SU-DHL-6 (cell line): ENCODE results near the gene SNRPD3.

Experiments
- H2AFZ ChIP-seq: fragments of 200-600 bp; sonication (generic); 2 replicates; pipeline ENCODE4 v1.6.1; 2014; ENCODE audit warnings: low read depth, mild to moderate bottlenecking, moderate library complexity, mixed read lengths, antibody characterized with exemption, low read length; ENCODE audit not compliant: severe bottlenecking
- H3F3A ChIP-seq: fragments of 200-600 bp; shearing (Covaris generic); 2 replicates; pipeline ENCODE4 v1.6.0; 2016; ENCODE audit warnings: antibody characterized with exemption, mild to moderate bottlenecking; ENCODE audit not compliant: insufficient read depth
- H3K27ac ChIP-seq: fragments of 200-600 bp; sonication (generic); 2 replicates; pipeline ENCODE4 v1.5.1; 2016; ENCODE audit warnings: low read depth, mild to moderate bottlenecking, low read length, moderate library complexity, mixed read lengths
- H3K27me3 ChIP-seq: fragments of 200-600 bp; sonication (generic), shearing (Covaris generic); 2 replicates; pipeline ENCODE4 v1.6.0; 2014; ENCODE audit warnings: mild to moderate bottlenecking, low read length
- H3K36me3 ChIP-seq: fragments of 200-600 bp; sonication (generic); 2 replicates; pipeline ENCODE4 v1.6.1; 2014; ENCODE audit warnings: mild to moderate bottlenecking, low read length, mixed read lengths
- H3K4me2 ChIP-seq: fragments of 300-600, 200-600 bp; shearing (Covaris generic), sonication (generic); 2 replicates; pipeline ENCODE4 v1.6.0; 2014; ENCODE audit warnings: low read length, low read depth, mild to moderate bottlenecking; ENCODE audit not compliant: poor library complexity, severe bottlenecking
- H3K4me3 ChIP-seq: fragments of 200-600 bp; sonication (generic); 2 replicates; pipeline ENCODE4 v1.5.1; 2014; ENCODE audit warnings: antibody characterized with exemption, low read length, mild to moderate bottlenecking, mixed read lengths; ENCODE audit not compliant: insufficient read depth, poor library complexity, severe bottlenecking
- H3K79me2 ChIP-seq: fragments of 200-600 bp; sonication (generic); 2 replicates; pipeline ENCODE4 v1.6.1; 2014; ENCODE audit warnings: mild to moderate bottlenecking, low read length, moderate library complexity; ENCODE audit not compliant: insufficient read depth
- H3K9ac ChIP-seq: fragments of 200-600 bp; sonication (generic); 2 replicates; pipeline ENCODE4 v1.7.0; 2014; ENCODE audit warnings: mild to moderate bottlenecking, low read length
- H3K9me2 ChIP-seq: fragments of 200-600 bp; sonication (generic); replicated peaks from 2 replicates; pipeline ENCODE4 v1.6.1; 2014; ENCODE audit warnings: low read length; ENCODE audit not compliant: insufficient read depth
- H3K9me3 ChIP-seq: fragments of 200-600 bp; sonication (generic); 2 replicates; pipeline ENCODE4 v1.6.1; 2014; ENCODE audit warnings: low read length, mixed read lengths; ENCODE audit not compliant: insufficient read depth
- H4K20me1 ChIP-seq: fragments of 200-600 bp; sonication (generic); 2 replicates; pipeline ENCODE4 v1.6.1; 2014; ENCODE audit warnings: low read depth, mild to moderate bottlenecking, antibody characterized with exemption, low read length, moderate library complexity, mixed read lengths
- CTCF ChIP-seq: fragments of 200-600 bp; sonication (generic); IDR thresholded peaks from one replicate; pipeline ENCODE4 v1.5.1; 2017; ENCODE audit warnings: antibody characterized with exemption, mild to moderate bottlenecking, low read length, moderate library complexity; ENCODE audit not compliant: insufficient read depth, poor library complexity, severe bottlenecking
- EZH2phosphoT487 ChIP-seq: fragments of 200-600 bp; sonication (generic), shearing (Covaris generic); conservative IDR thresholded peaks from 2 replicates; pipeline ENCODE4 v1.6.1; 2018; ENCODE audit warnings: mild to moderate bottlenecking, antibody characterized with exemption, low read length, moderate library complexity, mixed read lengths

Gene SNRPD3

GRCh38 chr22:24588757-24589481 is 33.1 kb downstream of the SNRPD3 start:
- no peaks in the 10 kb centered on the region for H3K27me3 ChIP-seq
- H3K9me3 ChIP-seq, result no peaks in the 10 kb centered on the region
- H3K27ac ChIP-seq, result no peak overlapping the region
- H2AFZ ChIP-seq, result no peak overlapping the region
- TF ChIP-seq CTCF, result no peak
- no peak for TF ChIP-seq EZH2phosphoT487
- H3K36me3 ChIP-seq, result no peaks in the 10 kb centered on the region
- H3K4me3 ChIP-seq, result no peak overlapping the region
- H4K20me1 ChIP-seq, result no peaks in the 10 kb centered on the region
- no peak overlapping the region for H3K9ac ChIP-seq
- H3K79me2 ChIP-seq, result no peaks in the 10 kb centered on the region
- H3K9me2 ChIP-seq, result no peaks in the 10 kb centered on the region
- H3F3A ChIP-seq, result no peaks in the 10 kb centered on the region
- H3K4me2 ChIP-seq, result no peak overlapping the region

GRCh38 chr22:24589518-24590030 is 33.8 kb downstream of the SNRPD3 start:
- H2AFZ ChIP-seq, result no peak overlapping the region
- H3F3A ChIP-seq, result no peaks in the 10 kb centered on the region
- TF ChIP-seq CTCF (no peak), EZH2phosphoT487 (no peak)
- H3K9me3 ChIP-seq, result no peaks in the 10 kb centered on the region
- H4K20me1 ChIP-seq, result no peaks in the 10 kb centered on the region
- H3K79me2 ChIP-seq, result no peaks in the 10 kb centered on the region
- H3K36me3 ChIP-seq, result no peaks in the 10 kb centered on the region
- no peak overlapping the region for H3K27ac ChIP-seq
- no peak overlapping the region for H3K4me2 ChIP-seq
- no peak overlapping the region for H3K9ac ChIP-seq
- no peaks in the 10 kb centered on the region for H3K9me2 ChIP-seq
- H3K27me3 ChIP-seq, result no peaks in the 10 kb centered on the region
- no peak overlapping the region for H3K4me3 ChIP-seq

GRCh38 chr22:24590596-24591173 is 34.9 kb downstream of the SNRPD3 start:
- H3K79me2 ChIP-seq, result no peaks in the 10 kb centered on the region
- H3K9me3 ChIP-seq, result no peaks in the 10 kb centered on the region
- no peak overlapping the region for H2AFZ ChIP-seq
- no peaks in the 10 kb centered on the region for H3K36me3 ChIP-seq
- H3K9me2 ChIP-seq, result no peaks in the 10 kb centered on the region
- no peaks in the 10 kb centered on the region for H3K27me3 ChIP-seq
- H3F3A ChIP-seq, result no peaks in the 10 kb centered on the region
- H3K9ac ChIP-seq, result no peak overlapping the region
- no peak for TF ChIP-seq CTCF
- no peak for TF ChIP-seq EZH2phosphoT487
- no peak overlapping the region for H3K27ac ChIP-seq
- no peak overlapping the region for H3K4me3 ChIP-seq
- no peaks in the 10 kb centered on the region for H4K20me1 ChIP-seq
- H3K4me2 ChIP-seq, result no peak overlapping the region
